ENCODE data around the gene GABRR3.

The GABRR3 gene

GRCh38 chr3:98035208-98035607 lies at the start of gene GABRR3:
GABRR3 (minus strand) TSS chr3:98035315; CDS start chr3:98034987, 328 bp downstream.
- no peak for DNase-seq (ENCODE audit: low read depth)

GRCh38 chr3:98073486-98073885 lies 38.4 kb upstream of the GABRR3 start:
- DNase-seq (ENCODE audit: low read depth): no peak

GRCh38 chr3:98070840-98071239 lies 35.7 kb upstream of the GABRR3 start:
- DNase-seq (ENCODE audit: low read depth): no peak

GRCh38 chr3:98068824-98069223 lies 33.7 kb upstream of the GABRR3 start:
- no peak for DNase-seq (ENCODE audit: low read depth)

GRCh38 chr3:98058244-98058960 lies 23.3 kb upstream of the GABRR3 start:
- no peak for DNase-seq (ENCODE audit: low read depth)

- no peak for DNase-seq (ENCODE audit: low read depth)
Observed at GRCh38 chr3:98057631-98058030, 22.5 kb upstream of the GABRR3 start.

- DNase-seq (ENCODE audit: low read depth): no peak
Observed at GRCh38 chr3:98056035-98056434, 20.9 kb upstream of the GABRR3 start.

GRCh38 chr3:98049271-98049670 lies 14.2 kb upstream of the GABRR3 start:
- DNase-seq (ENCODE audit: low read depth): no peak

GRCh38 chr3:98048586-98048985 lies 13.5 kb upstream of the GABRR3 start:
- no peak for DNase-seq (ENCODE audit: low read depth)

- DNase-seq (ENCODE audit: low read depth): no peak
Observed at GRCh38 chr3:98041350-98041749, 6.2 kb upstream of the GABRR3 start.

GRCh38 chr3:98039322-98040024 lies 4.4 kb upstream of the GABRR3 start:
- peak; percentile 79 for DNase-seq (ENCODE audit: low read depth)

GRCh38 chr3:98038876-98039275 lies 3.8 kb upstream of the GABRR3 start:
- DNase-seq (ENCODE audit: low read depth): no peak

GRCh38 chr3:98038286-98038685 lies 3.2 kb upstream of the GABRR3 start:
- no peak for DNase-seq (ENCODE audit: low read depth)

GRCh38 chr3:98034486-98034885 lies 629 bp downstream of the GABRR3 start:
- DNase-seq (ENCODE audit: low read depth): no peak

GRCh38 chr3:98034036-98034435 lies 1.1 kb downstream of the GABRR3 start:
- no peak for DNase-seq (ENCODE audit: low read depth)

GRCh38 chr3:98032904-98033303 lies 2.2 kb downstream of the GABRR3 start:
- DNase-seq (ENCODE audit: low read depth): no peak

GRCh38 chr3:98032265-98032664 lies 2.9 kb downstream of the GABRR3 start:
- no peak for DNase-seq (ENCODE audit: low read depth)

GRCh38 chr3:98029083-98029482 lies 6.0 kb downstream of the GABRR3 start:
- DNase-seq (ENCODE audit: low read depth): no peak

- no peak for DNase-seq (ENCODE audit: low read depth)
Observed at GRCh38 chr3:98027085-98027446, 8.0 kb downstream of the GABRR3 start.

GRCh38 chr3:98026425-98027084 lies 8.6 kb downstream of the GABRR3 start:
- no peak for DNase-seq (ENCODE audit: low read depth)

- no peak for DNase-seq (ENCODE audit: low read depth)
Observed at GRCh38 chr3:98025392-98025945, 9.6 kb downstream of the GABRR3 start.

GRCh38 chr3:98022978-98023820 lies 11.9 kb downstream of the GABRR3 start:
- peak; percentile 62 for DNase-seq (ENCODE audit: low read depth)
